ENCODE data around the gene GNB4.

- TF ChIP-seq CTCF (IDR thresholded peaks at IDR 0.05 in 2 of 3, conservative IDR thresholded peaks at IDR 0.05 in 1 of 3; ENCODE audit: insufficient read depth in 2 of 3, low read depth in 1 of 3, low read length in 3 of 3), result no peak
- TF ChIP-seq KLF13 (tag; IDR thresholded peaks at IDR 0.05; ENCODE audit: borderline replicate concordance, low read depth), result no peak
- TF ChIP-seq ZFP36 (IDR thresholded peaks at IDR 0.05; ENCODE audit: low read depth, low read length, partially characterized antibody), result no peak
- no peak for TF ChIP-seq HINFP (tag; conservative IDR thresholded peaks at IDR 0.05; ENCODE audit: low read depth)
- TF ChIP-seq HNRNPUL1 (IDR thresholded peaks at IDR 0.05; ENCODE audit: low read length), result no peak
- TF ChIP-seq TAF1 (IDR thresholded peaks at IDR 0.05; ENCODE audit: control insufficient read depth, extremely low read depth, insufficient read depth, low read length, severe bottlenecking), result no peak
These were observed 87.9 kb downstream of the GNB4 start for GRCh38 chr3:179363332-179363731.

Measured in K562 (cell line).